Activated CD4-positive, CD25-positive, alpha-beta regulatory T cell (primary cell): ENCODE data around the gene CREBL2.
"Not testable (repeated sequence)": the region's sequence is repeated elsewhere in the genome, so short reads cannot be mapped to it uniquely, and the experiment has no call there.

Experiments
- DNase-seq, 4 experiments: peaks; one replicate each; lab custom pipeline; 2025; lab: John Stamatoyannopoulos, UW

The CREBL2 gene

GRCh38 chr12:12636641-12637040 is 25.0 kb downstream of the CREBL2 start:
- DNase-seq: no peak

- not testable (repeated sequence) for DNase-seq
Measured at GRCh38 chr12:12639995-12640394, 28.3 kb downstream of the CREBL2 start.

- DNase-seq: no peak
Measured at GRCh38 chr12:12641650-12642049, 30.0 kb downstream of the CREBL2 start.

GRCh38 chr12:12642916-12643315 is 31.2 kb downstream of the CREBL2 start:
- no peak for DNase-seq

- peak in 1 of 4 experiments; percentile 9 for DNase-seq
Measured at GRCh38 chr12:12645485-12645884, 33.8 kb downstream of the CREBL2 start.

- DNase-seq: not testable (repeated sequence)
Measured at GRCh38 chr12:12645968-12646367, 34.3 kb downstream of the CREBL2 start.

GRCh38 chr12:12646483-12647072 is 34.9 kb downstream of the CREBL2 start:
- no peak for DNase-seq

- no peak for DNase-seq
Measured at GRCh38 chr12:12648284-12648683, 36.6 kb downstream of the CREBL2 start.

GRCh38 chr12:12648951-12649650 is 37.4 kb downstream of the CREBL2 start:
- no peak for DNase-seq

- DNase-seq: no peak
Measured at GRCh38 chr12:12651752-12652151, 40.1 kb downstream of the CREBL2 start.

- DNase-seq: not testable (repeated sequence)
Measured at GRCh38 chr12:12652704-12653103, 41.0 kb downstream of the CREBL2 start.

- no peak for DNase-seq
Measured at GRCh38 chr12:12653922-12654321, 42.2 kb downstream of the CREBL2 start.

GRCh38 chr12:12654691-12655460 is 43.2 kb downstream of the CREBL2 start:
- DNase-seq: no peak

GRCh38 chr12:12660201-12660600 is 48.5 kb downstream of the CREBL2 start:
- no peak for DNase-seq

- DNase-seq: no peak
Measured at GRCh38 chr12:12661086-12661856, 49.6 kb downstream of the CREBL2 start.

GRCh38 chr12:12663644-12664294 is 52.1 kb downstream of the CREBL2 start:
- DNase-seq: no peak

- DNase-seq: no peak
Measured at GRCh38 chr12:12665194-12665593, 53.5 kb downstream of the CREBL2 start.

GRCh38 chr12:12668005-12668404 is 56.3 kb downstream of the CREBL2 start:
- no peak for DNase-seq

- DNase-seq: no peak
Measured at GRCh38 chr12:12669020-12669419, 57.3 kb downstream of the CREBL2 start.

GRCh38 chr12:12671850-12672660 is 60.4 kb downstream of the CREBL2 start:
- no peak for DNase-seq

- no peak for DNase-seq
Measured at GRCh38 chr12:12673296-12673695, 61.6 kb downstream of the CREBL2 start.
